ENCODE measurements around the gene CD151.

CD151 gene

DNA sequence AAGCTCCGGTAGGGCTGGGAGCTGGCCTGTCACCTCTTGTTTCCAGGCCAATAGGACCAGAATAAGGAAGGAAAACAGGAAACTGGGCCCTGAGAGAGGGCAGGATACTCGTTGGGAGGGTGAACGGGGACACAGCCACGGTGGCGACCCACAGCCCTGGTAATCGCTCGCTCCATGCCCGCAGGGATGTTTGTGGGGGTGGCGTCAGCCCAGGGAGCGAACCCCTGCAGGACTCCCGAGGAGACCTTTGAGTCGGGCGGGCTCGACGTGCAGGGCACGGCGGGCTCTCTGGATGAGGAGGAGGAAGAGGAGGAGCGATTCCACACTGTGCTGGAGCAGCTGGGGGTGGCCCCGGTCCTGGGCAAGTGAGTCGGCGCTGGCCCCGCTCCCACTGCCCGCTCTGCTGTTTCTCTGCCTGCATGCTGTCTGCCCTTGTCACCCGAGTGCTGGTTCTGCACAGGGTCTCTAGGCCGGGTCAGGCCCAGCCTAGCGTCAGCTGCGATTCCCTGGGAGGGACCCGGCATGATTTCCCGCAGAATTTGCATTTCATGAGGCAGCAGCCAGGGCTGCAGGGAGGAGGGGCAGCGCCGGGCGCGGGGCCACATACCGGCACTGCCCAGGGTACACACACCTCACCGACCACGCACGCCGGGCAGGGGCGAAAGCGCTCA is 3.4 kb upstream of the CD151 start:
- DNase-seq (ENCODE audit: low read depth in 2 of 2), result no peak

DNA sequence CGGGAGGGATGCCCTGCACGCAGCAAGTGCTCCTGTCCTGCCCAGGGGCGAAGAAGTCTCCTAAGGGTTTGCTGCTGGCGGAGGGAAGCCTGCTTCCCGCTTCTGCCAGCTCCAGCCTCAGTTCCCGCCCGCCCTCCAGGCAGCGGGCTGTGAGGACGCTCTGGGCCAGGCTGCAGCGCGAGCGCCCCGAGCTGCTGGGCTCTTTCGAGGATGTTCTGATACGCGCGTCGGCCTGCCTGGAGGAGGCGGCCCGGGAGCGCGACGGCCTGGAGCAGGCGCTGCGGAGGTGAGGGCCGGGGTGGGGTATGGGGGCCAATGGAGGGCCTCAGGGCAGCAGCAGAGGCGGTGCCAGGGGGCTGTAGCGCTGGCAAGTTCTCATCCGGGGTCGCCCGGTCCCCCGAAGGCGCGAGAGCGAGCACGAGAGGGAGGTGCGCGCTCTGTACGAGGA is 2.9 kb upstream of the CD151 start:
- no peak for DNase-seq (ENCODE audit: low read depth in 2 of 2)

DNA sequence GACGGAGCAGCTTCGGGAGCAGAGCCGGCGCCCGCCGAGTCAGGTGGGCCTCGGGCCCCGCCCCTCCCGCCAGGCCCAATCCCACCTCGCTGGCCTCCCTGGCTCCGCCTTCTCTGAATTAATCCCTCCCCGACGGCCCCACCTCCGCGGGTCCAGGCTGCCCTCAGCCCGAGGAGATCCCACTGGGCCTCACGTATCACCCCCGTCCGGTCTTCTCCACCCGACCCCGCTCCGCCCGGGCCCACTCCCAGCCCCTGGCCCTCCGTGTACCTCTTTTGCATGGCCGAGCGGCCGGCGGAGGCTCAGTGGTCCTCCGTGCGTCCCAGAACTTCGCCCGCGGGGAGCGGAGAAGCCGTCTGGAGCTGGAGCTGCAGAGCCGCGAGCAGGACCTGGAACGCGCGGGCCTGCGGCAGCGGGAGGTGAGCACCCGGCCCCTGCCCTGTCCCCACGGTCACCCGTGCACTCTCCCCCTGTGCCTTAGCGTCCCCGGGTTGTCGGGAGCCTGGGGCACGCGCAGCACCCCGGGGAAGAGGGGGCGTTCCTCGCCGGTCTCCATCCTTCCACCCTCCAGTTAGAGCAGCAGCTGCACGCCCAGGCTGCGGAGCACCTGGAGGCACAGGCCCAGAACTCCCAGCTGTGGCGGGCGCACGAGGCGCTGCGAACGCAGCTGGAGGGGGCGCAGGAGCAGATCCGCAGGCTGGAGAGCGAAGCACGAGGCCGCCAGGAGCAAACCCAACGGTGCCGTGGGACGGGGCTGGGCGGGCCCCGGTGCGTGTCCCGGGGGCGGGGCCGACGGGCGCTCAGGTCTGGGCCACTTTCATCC is 2.2 kb upstream of the CD151 start:
- peak in 1 of 2 donors; percentile 50 for DNase-seq (ENCODE audit: low read depth in 2 of 2)

DNA sequence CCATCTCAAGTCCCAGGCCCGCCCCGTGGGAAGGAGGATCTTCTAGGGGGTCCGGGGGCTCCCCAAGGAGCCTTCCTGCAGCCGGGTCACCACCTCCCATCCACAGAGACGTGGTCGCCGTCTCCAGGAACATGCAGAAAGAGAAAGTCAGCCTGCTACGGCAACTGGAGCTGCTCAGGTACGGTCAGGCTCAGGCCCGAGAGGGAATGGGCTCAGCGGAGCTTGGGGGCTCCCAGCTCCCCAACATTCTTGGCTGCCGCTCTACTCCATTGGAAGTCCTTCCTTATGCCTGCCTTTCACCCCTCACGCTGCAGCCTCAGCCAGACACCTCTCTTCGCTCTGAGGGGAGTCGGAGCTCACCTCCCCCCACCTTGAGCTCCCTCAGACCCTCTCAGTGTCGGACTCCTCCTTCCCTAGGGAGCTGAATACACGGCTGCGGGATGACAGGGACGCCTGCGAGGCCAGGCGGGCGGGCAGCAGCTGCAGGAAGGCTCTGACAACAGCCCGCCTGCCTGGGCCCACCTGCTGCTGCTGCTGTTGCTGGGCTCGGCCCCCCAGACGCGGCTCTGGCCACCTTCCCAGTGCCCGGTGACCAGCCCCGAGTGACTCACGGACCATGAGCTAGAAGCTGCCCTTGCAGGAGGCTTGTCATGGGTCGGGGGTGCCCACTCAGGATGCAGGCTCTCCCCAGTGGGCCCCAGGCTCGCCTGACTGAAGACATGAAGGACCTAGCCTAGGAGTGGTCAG is 1.5 kb upstream of the CD151 start:
- DNase-seq (ENCODE audit: low read depth in 2 of 2), result no peak

DNA sequence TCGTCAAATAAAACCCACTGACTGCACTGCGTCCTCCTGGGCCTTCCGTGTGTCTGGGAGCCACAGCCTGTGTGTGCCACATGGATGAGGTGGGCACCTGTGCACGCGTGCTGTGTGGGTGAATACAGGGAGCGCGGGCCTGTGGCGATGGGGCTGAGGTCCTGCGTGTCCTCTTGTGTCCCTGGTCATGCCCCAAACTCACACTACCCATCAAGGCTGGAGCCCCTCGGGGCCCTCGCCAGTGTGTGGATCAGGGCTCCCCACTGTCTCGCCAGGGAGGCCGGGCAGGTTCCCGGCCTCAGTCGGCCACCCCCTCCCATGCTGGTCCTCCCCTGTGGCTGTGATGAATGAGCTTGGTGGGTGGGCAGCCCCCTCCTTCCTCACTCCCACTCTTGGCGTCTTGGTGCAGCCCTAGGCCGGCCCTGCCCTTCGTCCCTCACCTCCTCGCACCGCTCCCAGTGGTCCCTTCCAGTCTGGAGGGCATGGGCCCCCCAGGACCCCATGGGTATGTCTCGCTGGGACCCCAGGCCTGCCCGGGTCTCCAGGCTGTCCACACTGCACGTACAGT is 707 bp upstream of the CD151 start:
- DNase-seq (ENCODE audit: low read depth in 2 of 2), result no peak

DNA sequence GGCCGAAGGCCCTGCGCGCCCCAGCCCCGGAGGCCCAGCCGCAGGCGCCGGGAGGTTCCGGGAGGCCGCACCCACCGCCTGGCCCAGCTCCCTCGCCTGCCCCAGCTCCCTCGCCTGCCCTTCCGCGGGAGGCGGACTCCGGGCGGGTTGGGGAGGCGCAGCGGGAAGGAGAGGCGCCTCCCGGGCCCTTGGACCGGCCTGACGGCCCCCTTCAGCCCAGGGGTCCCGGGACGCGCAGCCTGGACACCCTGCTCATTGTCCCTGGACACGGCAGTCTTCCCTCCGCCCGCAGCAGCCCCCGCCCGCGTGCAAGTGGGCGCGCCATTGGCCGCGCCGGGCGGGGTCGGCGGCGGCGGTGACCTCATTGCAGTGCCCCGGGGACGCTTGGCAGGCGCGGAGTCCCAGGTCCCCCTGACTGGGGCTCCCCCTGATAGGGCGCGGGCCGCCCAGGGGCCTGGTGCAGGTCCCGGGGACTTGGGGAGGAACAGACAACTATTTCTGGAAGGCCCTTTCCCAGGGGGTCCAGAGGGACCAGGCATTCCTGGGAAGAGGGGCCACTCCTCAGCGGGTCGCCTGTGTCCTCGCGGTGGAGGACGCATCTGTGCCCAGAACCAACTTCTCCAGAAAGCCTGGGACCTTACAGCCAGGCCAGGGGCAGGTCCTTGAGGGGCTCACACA is 501 bp downstream of the CD151 start:
- DNase-seq (ENCODE audit: low read depth in 2 of 2), result no peak

DNA sequence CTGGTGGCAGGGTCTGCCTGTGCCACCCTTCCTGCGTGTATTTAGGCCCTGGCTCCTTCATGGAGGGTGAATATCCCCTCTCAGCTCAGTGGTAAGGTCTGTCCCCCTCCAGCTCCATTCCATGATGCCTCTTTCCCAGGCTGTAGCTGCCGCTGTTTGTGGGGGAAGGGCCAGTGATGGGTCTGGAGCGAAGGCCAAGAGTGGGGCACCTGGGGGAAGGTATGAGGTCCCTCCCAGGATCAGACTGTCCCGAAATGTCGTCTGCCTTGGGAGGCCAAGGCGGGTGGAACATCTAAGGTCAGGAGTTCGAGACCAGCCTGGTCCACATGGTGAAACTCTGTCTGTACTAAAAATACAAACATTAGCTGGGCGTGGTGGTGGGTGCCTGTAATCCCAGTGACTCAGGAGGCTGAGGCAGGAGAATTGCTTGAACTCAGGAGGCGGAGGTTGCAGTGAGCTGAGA is 1.1 kb downstream of the CD151 start:
- DNase-seq (ENCODE audit: low read depth in 2 of 2), result no peak

DNA sequence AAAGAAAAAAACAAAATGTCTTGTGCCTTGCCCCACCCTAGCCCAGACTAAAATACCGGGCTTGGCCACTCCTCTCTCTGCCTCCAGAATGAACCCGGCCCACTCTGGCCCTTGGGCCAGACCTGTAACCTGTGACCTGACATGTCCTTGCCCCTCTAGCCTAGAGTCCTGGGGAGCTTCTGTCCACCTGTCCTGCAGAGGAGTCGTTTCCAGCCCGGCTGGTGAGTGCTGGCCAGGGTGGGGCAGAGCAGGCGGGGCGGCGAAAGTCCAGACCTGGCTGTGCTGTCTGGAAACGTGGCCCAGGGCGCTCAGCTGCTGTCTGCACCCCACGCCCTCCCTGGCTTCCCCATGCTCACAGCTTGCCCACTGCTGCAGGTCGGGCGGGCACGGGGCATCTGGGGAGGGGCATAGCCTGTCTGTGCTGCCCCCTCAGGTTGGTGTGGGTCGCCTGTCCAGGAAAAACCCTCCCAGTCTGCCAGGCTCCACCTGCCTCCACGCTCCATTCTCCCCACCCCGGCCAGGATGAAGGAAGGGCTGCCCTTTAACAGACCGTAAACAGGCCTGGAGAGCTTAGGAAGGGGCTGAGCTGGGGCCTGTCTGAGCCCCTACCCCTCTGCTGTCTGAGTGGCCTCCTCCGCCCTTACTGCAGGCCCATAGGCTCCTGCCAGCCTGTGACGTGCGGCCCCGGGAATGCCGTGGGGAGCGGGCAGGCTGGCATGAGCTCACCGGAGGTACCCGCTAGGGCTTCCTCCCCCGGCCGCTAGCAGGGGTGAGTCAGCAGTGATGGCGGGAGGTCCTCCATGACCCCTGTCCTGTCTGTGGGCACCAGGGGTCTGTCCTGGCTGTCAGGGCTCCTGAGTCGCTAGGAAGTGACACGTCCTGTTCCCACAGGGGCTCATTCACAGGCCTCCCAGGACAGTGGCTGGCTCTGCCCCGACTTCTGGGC is 1.9 kb downstream of the CD151 start:
- DNase-seq (ENCODE audit: low read depth in 2 of 2), result no peak

DNA sequence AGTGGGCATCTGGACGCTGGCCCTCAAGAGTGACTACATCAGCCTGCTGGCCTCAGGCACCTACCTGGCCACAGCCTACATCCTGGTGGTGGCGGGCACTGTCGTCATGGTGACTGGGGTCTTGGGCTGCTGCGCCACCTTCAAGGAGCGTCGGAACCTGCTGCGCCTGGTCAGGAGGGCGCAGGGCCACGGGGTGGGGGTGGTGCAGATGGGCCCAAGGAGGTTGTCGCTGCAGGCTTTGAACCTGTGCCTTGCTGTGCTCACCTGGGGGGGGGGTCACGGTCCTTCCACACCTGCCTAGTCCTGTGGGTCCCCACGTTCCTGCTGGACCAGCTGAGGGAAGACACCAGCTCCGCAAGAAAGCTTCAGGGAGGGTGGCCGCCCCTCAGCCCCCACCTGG is 3.5 kb downstream of the CD151 start:
- no peak for DNase-seq (ENCODE audit: low read depth in 2 of 2)

DNA sequence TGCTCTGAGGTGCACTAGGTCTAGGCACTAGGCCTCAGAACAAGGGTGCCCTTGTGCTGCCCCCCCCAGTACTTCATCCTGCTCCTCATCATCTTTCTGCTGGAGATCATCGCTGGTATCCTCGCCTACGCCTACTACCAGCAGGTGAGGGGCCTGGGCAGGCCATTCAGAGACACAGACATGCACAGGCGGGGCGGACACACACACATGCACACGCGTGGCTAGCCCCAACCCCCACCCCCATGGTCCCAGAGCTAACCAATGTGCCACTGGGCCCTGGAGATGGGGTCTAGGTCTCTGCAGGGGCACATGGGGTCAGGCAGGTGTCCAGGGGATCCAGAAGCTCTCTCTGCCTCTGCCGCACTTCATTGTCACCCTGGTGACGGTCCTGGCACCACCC is 3.9 kb downstream of the CD151 start:
- no peak for DNase-seq (ENCODE audit: low read depth in 2 of 2)

DNA sequence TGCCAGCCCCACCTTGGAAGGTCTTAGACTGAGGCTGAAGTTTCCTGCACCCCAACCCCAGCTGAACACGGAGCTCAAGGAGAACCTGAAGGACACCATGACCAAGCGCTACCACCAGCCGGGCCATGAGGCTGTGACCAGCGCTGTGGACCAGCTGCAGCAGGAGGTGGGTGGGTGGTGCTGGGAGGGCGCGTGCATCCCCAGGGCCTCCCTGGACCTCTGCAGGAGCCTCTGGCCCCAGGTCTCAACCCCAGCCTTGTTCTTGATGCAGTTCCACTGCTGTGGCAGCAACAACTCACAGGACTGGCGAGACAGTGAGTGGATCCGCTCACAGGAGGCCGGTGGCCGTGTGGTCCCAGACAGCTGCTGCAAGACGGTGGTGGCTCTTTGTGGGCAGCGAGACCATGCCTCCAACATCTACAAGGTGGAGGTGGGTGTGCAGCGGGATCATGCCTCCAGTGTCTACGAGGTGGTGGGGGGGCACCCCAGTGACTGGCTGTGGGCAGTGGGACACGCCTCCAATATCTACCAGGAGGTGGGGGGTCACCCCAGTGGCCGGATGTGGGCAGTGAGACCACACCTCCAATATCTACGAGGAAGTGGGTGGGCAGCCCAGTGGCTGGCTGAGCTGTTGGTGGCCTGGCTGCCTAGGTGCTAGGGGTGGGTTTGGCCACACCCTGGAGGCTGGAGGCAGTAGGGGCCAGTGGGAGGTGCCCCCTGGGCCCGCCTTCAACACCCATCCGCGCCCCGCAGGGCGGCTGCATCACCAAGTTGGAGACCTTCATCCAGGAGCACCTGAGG is 4.6 kb downstream of the CD151 start:
- DNase-seq (ENCODE audit: low read depth in 2 of 2), result no peak

DNA sequence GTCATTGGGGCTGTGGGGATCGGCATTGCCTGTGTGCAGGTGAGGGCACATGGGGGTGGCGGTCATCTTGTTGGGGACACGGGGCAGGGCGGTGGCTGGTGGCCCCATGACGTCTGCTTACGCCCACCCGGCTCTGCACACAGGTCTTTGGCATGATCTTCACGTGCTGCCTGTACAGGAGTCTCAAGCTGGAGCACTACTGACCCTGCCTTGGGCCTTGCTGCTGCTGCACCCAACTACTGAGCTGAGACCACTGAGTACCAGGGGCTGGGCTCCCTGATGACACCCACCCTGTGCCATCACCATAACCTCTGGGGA is 5.2 kb downstream of the CD151 start:
- DNase-seq (ENCODE audit: low read depth in 2 of 2), result no peak

DNA sequence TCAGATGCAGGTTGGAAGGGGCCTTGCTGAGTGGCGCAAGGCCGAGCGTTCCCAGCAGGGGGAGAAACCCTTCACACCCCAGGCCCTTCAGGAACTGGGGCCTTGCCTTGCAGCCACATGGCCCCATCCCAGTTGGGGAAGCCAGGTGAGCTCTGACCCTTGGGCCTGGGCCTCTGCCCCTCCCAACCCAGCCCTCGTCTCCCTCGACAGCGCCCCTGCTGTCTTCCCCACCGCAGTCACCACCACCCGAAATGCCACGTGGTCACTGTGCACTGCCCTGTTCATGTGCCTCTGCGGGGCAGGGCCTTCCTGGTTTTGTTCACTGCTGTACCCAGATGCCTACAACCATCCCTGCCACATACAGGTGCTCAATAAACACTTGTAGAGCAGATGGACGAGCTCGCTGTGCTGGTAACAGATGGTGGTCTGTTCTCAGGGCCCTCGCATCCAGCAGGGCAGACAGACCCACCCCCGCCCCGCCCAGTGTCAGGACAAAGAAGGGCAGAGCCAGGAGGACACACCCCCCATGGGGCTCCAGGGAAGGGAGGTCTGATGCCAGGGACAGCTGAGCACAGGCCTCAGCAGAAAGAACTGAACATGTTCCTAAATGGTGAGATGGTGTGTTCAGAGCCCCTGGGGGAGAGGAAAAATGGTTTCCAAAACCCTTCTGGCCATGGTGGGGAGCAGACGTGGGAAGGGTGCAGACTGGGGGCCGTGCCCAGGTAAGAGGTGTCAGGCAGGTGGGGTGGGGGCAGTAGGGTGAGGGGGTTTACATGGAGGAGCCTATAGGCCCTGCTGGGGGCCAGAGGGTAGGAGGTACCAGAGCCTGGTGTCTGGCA is 5.9 kb downstream of the CD151 start:
- no peak for DNase-seq (ENCODE audit: low read depth in 2 of 2)

DNA sequence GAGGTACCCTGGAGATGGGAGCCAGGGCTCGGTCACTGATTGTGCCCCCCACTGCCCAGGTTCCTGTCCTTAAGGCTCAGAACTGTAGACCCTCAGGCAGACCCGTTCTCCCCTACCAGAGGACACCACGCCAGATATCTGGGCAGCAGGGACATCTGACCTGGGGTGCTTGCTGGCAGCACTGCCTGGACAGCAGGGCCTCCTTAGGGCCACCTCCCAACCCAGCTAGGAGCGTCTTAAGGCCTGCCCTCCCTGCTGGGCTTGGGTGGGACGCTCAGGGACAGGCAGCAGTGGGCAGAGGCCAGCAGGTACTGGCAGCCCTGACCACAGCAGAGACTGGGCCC is 6.5 kb downstream of the CD151 start:
- no peak for DNase-seq (ENCODE audit: low read depth in 2 of 2)

DNA sequence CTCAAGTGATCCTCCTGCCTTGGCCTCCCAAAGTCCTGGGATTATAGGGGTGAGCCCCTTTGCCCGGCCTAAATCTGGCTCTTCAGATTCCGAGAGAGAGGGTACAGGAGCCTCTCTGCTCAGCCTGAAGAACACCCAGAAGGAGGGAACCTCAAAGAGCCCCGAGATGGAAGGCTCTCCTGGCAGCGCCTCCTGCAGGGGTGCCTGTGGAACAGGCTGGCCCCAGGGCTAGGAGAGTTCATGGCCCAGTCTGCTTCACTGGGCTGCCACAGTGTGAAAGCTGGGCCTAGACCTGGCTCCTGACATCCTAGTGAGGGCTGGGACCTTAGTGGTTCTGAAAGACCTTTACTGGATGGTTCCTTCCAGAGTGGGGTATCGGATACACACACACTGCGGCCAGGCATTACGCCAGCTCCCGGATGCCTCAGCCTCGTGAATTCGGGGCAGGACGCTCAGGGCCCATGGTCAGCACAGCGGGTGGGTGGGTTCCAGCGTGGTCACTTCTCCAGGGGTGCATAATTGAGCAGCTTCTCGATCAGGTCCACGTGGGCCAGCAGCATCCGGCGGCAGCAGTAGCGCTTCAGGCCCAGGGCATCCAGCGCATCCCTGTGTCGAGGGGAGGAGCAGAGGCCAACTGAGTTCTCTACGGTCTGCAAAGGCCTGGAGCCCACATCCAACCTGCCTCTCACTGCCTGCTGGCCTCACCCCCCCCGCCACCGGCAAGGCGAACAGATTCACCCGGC is 7.3 kb downstream of the CD151 start:
- no peak for DNase-seq (ENCODE audit: low read depth in 2 of 2)

DNA sequence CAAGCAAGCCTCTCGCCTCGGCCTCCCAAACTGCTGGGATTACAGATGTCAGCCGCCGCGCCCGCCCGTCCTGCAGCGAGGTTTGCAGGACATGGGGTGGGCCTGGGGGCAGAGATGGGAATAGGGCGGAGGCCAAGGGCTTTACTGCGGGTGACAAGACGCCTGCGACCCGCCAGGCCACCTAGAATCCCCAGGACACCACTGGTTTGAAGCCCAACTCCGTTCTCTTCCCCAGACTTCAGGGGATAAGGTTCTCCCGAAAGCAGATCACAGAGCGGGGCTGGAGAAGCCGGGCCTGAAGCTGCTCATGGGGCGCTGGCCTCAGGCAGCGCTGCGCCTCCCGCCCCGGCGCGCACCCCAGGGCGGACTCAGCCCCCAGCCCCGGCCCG is 9.2 kb downstream of the CD151 start:
- no peak for DNase-seq (ENCODE audit: low read depth in 2 of 2)

DNA sequence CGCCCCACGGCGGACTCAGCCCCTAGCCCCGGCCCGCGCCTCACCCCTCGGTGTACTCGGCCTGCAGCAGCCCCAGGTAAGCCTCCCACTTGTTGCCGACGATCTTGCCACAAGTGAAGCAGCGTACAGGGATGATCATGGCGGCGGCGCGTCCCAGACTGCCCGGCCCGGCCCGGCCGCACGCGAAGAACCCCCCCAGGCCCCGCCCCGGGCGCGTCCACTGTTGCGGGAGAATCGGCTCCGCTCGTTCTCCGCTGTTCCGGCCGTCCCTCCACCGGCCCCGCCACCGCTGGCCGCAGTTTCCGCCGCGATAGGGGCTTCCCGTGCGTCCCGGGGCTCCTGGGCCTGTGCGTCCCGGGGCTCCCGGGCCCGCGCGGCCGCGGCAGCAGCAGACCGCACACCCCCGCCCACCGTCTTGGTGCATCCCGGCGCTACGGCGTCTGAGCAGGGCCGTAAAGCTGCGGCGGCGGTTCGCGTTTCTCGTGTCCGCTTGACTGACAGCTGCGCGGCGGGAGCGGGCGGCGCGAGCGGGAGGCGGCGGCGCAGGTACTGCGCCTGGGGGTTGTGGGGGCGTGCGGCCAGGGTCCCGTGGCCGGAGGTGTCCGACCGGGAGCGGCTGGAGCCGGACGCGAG is 9.7 kb downstream of the CD151 start, which contains the start of the genes POLR2L and TSPAN4:
TSS of gene POLR2L (minus strand) at position 160 of the 633 bp plus-strand sequence. CDS start at position 139, 21 bp downstream.
TSS of gene TSPAN4 (plus strand) at position 483 of the 633 bp plus-strand sequence. CDS start 7,453 bp downstream, outside the sequence.
- peak; percentile 76 to 79 for DNase-seq (ENCODE audit: low read depth in 2 of 2)
